Measurements from ENCODE around the gene GATA1. TPM values are rescaled to one million over a fixed set of nuclear protein-coding genes. Genes with fewer than 3 reads are reported as not detected.

GATA1 gene
- total RNA-seq, 1 experiment from 2014 or later = not detected

- Histone ChIP-seq H3K4me3 (ENCODE audit: insufficient read depth, low read depth, low read length) (no peak overlapping the region), H3K27me3 (ENCODE audit: control insufficient read depth, insufficient read depth, low read length) (no peaks in the 10 kb centered on the region), H3K36me3 (replicated peaks; ENCODE audit: control insufficient read depth, insufficient read depth, low read length) (no peaks in the 10 kb centered on the region)
- no peak for DNase-seq
Measured at GRCh38 chrX:48770296-48770695, 16.1 kb upstream of the GATA1 start.

- Histone ChIP-seq H3K27me3 (ENCODE audit: control insufficient read depth, insufficient read depth, low read length) (no peaks in the 10 kb centered on the region), H3K36me3 (replicated peaks; ENCODE audit: control insufficient read depth, insufficient read depth, low read length) (no peaks in the 10 kb centered on the region), H3K4me3 (ENCODE audit: insufficient read depth, low read depth, low read length) (no peak overlapping the region)
- no peak for DNase-seq
Measured at GRCh38 chrX:48772602-48773001, 13.8 kb upstream of the GATA1 start.

GRCh38 chrX:48776818-48777439 is 9.5 kb upstream of the GATA1 start:
- DNase-seq = no peak
- Histone ChIP-seq H3K4me3 (ENCODE audit: insufficient read depth, low read depth, low read length) (no peak overlapping the region), H3K27me3 (ENCODE audit: control insufficient read depth, insufficient read depth, low read length) (no peaks in the 10 kb centered on the region), H3K36me3 (replicated peaks; ENCODE audit: control insufficient read depth, insufficient read depth, low read length) (no peaks in the 10 kb centered on the region)

GRCh38 chrX:48779399-48779798 is 7.0 kb upstream of the GATA1 start:
- no peaks in the 10 kb centered on the region for H3K27me3 ChIP-seq (ENCODE audit: control insufficient read depth, insufficient read depth, low read length)

GRCh38 chrX:48781705-48782104 is 4.7 kb upstream of the GATA1 start:
- Histone ChIP-seq H3K27me3 (ENCODE audit: control insufficient read depth, insufficient read depth, low read length) (no peaks in the 10 kb centered on the region), H3K4me3 (ENCODE audit: insufficient read depth, low read depth, low read length) (no peak overlapping the region), H3K36me3 (replicated peaks; ENCODE audit: control insufficient read depth, insufficient read depth, low read length) (no peaks in the 10 kb centered on the region)
- DNase-seq = no peak

More at GRCh38 chrX:48779399-48779798, 7.0 kb upstream of the GATA1 start:
- Histone ChIP-seq H3K4me3 (ENCODE audit: insufficient read depth, low read depth, low read length) (no peak overlapping the region), H3K36me3 (replicated peaks; ENCODE audit: control insufficient read depth, insufficient read depth, low read length) (no peaks in the 10 kb centered on the region)
- no peak for DNase-seq

GRCh38 chrX:48782216-48782615 is 4.2 kb upstream of the GATA1 start:
- no peaks in the 10 kb centered on the region for H3K36me3 ChIP-seq (replicated peaks; ENCODE audit: control insufficient read depth, insufficient read depth, low read length)
- H3K4me3 ChIP-seq (ENCODE audit: insufficient read depth, low read depth, low read length) = no peak overlapping the region
- H3K27me3 ChIP-seq (ENCODE audit: control insufficient read depth, insufficient read depth, low read length) = no peaks in the 10 kb centered on the region
- no peak for DNase-seq

GRCh38 chrX:48782795-48783194 is 3.6 kb upstream of the GATA1 start:
- no peak overlapping the region for H3K4me3 ChIP-seq (ENCODE audit: insufficient read depth, low read depth, low read length)
- H3K36me3 ChIP-seq (replicated peaks; ENCODE audit: control insufficient read depth, insufficient read depth, low read length) = no peaks in the 10 kb centered on the region
- DNase-seq = peak; percentile 33
- H3K27me3 ChIP-seq (ENCODE audit: control insufficient read depth, insufficient read depth, low read length) = no peaks in the 10 kb centered on the region

GRCh38 chrX:48784726-48785125 is 1.7 kb upstream of the GATA1 start:
- Histone ChIP-seq H3K36me3 (replicated peaks; ENCODE audit: control insufficient read depth, insufficient read depth, low read length) (no peaks in the 10 kb centered on the region), H3K4me3 (ENCODE audit: insufficient read depth, low read depth, low read length) (no peak overlapping the region), H3K27me3 (ENCODE audit: control insufficient read depth, insufficient read depth, low read length) (no peaks in the 10 kb centered on the region)
- DNase-seq = no peak

- Histone ChIP-seq H3K36me3 (replicated peaks; ENCODE audit: control insufficient read depth, insufficient read depth, low read length) (no peaks in the 10 kb centered on the region), H3K27me3 (ENCODE audit: control insufficient read depth, insufficient read depth, low read length) (no peaks in the 10 kb centered on the region), H3K4me3 (ENCODE audit: insufficient read depth, low read depth, low read length) (no peak overlapping the region)
- DNase-seq = no peak
Measured at GRCh38 chrX:48785186-48785539, 1.2 kb upstream of the GATA1 start.

- H3K27me3 ChIP-seq (ENCODE audit: control insufficient read depth, insufficient read depth, low read length) = no peaks in the 10 kb centered on the region
- DNase-seq = peak; percentile 31
- H3K36me3 ChIP-seq (replicated peaks; ENCODE audit: control insufficient read depth, insufficient read depth, low read length) = no peaks in the 10 kb centered on the region
- no peak overlapping the region for H3K4me3 ChIP-seq (ENCODE audit: insufficient read depth, low read depth, low read length)
Measured at GRCh38 chrX:48785540-48786214, 713 bp upstream of the GATA1 start.

- no peak for DNase-seq
- Histone ChIP-seq H3K27me3 (ENCODE audit: control insufficient read depth, insufficient read depth, low read length) (no peaks in the 10 kb centered on the region), H3K36me3 (replicated peaks; ENCODE audit: control insufficient read depth, insufficient read depth, low read length) (no peaks in the 10 kb centered on the region)
Measured at GRCh38 chrX:48786825-48787504, 575 bp downstream of the GATA1 start.

GRCh38 chrX:48787505-48788443 is 1.4 kb downstream of the GATA1 start:
- no peaks in the 10 kb centered on the region for H3K27me3 ChIP-seq (ENCODE audit: control insufficient read depth, insufficient read depth, low read length)
- no peak overlapping the region for H3K4me3 ChIP-seq (ENCODE audit: insufficient read depth, low read depth, low read length)
- no peaks in the 10 kb centered on the region for H3K36me3 ChIP-seq (replicated peaks; ENCODE audit: control insufficient read depth, insufficient read depth, low read length)
- DNase-seq = peak; percentile 22

More at GRCh38 chrX:48786825-48787504, 575 bp downstream of the GATA1 start:
- no peak overlapping the region for H3K4me3 ChIP-seq (ENCODE audit: insufficient read depth, low read depth, low read length)

- Histone ChIP-seq H3K27me3 (ENCODE audit: control insufficient read depth, insufficient read depth, low read length) (no peaks in the 10 kb centered on the region), H3K36me3 (replicated peaks; ENCODE audit: control insufficient read depth, insufficient read depth, low read length) (no peaks in the 10 kb centered on the region), H3K4me3 (ENCODE audit: insufficient read depth, low read depth, low read length) (no peak overlapping the region)
- DNase-seq = no peak
Measured at GRCh38 chrX:48789366-48790220, 3.2 kb downstream of the GATA1 start.

- no peak overlapping the region for H3K4me3 ChIP-seq (ENCODE audit: insufficient read depth, low read depth, low read length)
- H3K27me3 ChIP-seq (ENCODE audit: control insufficient read depth, insufficient read depth, low read length) = no peaks in the 10 kb centered on the region
- H3K36me3 ChIP-seq (replicated peaks; ENCODE audit: control insufficient read depth, insufficient read depth, low read length) = no peaks in the 10 kb centered on the region
- DNase-seq = no peak
Measured at GRCh38 chrX:48790477-48790876, 4.1 kb downstream of the GATA1 start.
